HL-60 (cell line): ENCODE results near the gene MCM5.

Source experiments
- DNase-seq, 2 experiments: peaks; one replicate each; pipeline ENCODE4 v3.0.0-alpha.2; 2010 to 2020; ENCODE audit warnings: low read depth in 1 of 2, low spot score in 1 of 2
- H3K27ac ChIP-seq: fragments of 250-450 bp; sonication (Bioruptor Pico); replicated peaks from 2 replicates; pipeline ENCODE4 v1.5.1; 2020; ENCODE audit warnings: mild to moderate bottlenecking, moderate library complexity
- H3K27me3 ChIP-seq: fragments of 250-450 bp; sonication (Bioruptor Pico); 2 replicates; pipeline ENCODE4 v1.5.1; 2021; ENCODE audit warnings: mild to moderate bottlenecking, moderate library complexity; ENCODE audit not compliant: insufficient read depth, poor library complexity, severe bottlenecking
- H3K4me3 ChIP-seq: replicated peaks from 2 replicates; pipeline ENCODE4 v1.5.1; 2011; ENCODE audit warnings: mild to moderate bottlenecking, control low read depth, low read length; ENCODE audit not compliant: insufficient read depth
- CTCF ChIP-seq: IDR thresholded peaks from one replicate; pipeline ENCODE4 v1.5.1; 2011; ENCODE audit warnings: low read length, control low read depth, inconsistent platforms; ENCODE audit not compliant: insufficient read depth
- GABPA ChIP-seq: IDR thresholded peaks from 2 replicates; pipeline ENCODE4 v1.6.1; 2012; ENCODE audit warnings: low read depth
- POLR2AphosphoS5 ChIP-seq: IDR thresholded peaks from 2 replicates; pipeline ENCODE4 v1.6.1; 2012; ENCODE audit warnings: low read depth
- REST ChIP-seq: IDR thresholded peaks from 2 replicates; pipeline ENCODE4 v1.6.1; 2012; ENCODE audit warnings: low read depth; ENCODE audit not compliant: insufficient replicate concordance
- SPI1 ChIP-seq: IDR thresholded peaks from 2 replicates; pipeline ENCODE4 v1.6.1; 2012; ENCODE audit warnings: low read depth, mild to moderate bottlenecking, borderline replicate concordance

Gene MCM5

GRCh38 chr22:35442471-35442870, 42.5 kb downstream of the MCM5 start:
- no peak overlapping the region for H3K4me3 ChIP-seq
- no peaks in the 10 kb centered on the region for H3K27me3 ChIP-seq
- TF ChIP-seq SPI1 (no peak), CTCF (no peak), POLR2AphosphoS5 (no peak), GABPA (no peak)
- no peak for DNase-seq
- no peak overlapping the region for H3K27ac ChIP-seq

- TF ChIP-seq CTCF (no peak), POLR2AphosphoS5 (no peak), SPI1 (no peak), GABPA (no peak), REST (no peak)
- Histone ChIP-seq H3K27ac (no peak overlapping the region), H3K4me3 (no peak overlapping the region), H3K27me3 (no peaks in the 10 kb centered on the region)
- no peak for DNase-seq
Measured at GRCh38 chr22:35443338-35443737, 43.4 kb downstream of the MCM5 start.

GRCh38 chr22:35443790-35444684, 44.1 kb downstream of the MCM5 start:
- Histone ChIP-seq H3K27ac (no peak overlapping the region), H3K27me3 (no peaks in the 10 kb centered on the region), H3K4me3 (no peak overlapping the region)
- no peak for TF ChIP-seq POLR2AphosphoS5
- TF ChIP-seq REST = no peak
- TF ChIP-seq SPI1 = no peak
- no peak for DNase-seq

GRCh38 chr22:35444685-35445399, 44.9 kb downstream of the MCM5 start:
- Histone ChIP-seq H3K4me3 (no peak overlapping the region), H3K27ac (no peak overlapping the region), H3K27me3 (no peaks in the 10 kb centered on the region)
- TF ChIP-seq POLR2AphosphoS5 (no peak), SPI1 (no peak), GABPA (no peak), CTCF (no peak), REST (no peak)
- no peak for DNase-seq
